ENCODE data around the gene PLCD1.

DNA sequence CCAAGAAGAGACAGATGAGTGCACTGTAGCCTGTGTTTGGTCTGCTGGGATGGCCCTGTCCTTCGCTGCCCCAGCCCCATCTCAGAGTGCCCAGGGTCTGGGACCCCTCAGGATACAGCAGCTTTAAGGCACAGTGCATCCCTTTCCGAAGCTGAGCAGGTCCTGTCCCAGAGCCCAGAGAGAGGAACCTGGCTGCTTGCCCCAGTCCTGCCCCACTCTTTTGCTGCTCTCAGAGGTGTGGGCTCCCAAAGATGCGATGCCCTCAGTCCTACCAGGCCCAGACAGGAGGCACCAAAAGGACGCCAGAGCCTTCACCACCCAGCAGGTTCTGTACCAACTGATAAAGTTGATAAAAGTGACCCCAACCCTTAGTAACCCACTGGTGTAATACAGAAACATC lies 8.2 kb downstream of the PLCD1 start:
- TF ChIP-seq, protein P1, sequence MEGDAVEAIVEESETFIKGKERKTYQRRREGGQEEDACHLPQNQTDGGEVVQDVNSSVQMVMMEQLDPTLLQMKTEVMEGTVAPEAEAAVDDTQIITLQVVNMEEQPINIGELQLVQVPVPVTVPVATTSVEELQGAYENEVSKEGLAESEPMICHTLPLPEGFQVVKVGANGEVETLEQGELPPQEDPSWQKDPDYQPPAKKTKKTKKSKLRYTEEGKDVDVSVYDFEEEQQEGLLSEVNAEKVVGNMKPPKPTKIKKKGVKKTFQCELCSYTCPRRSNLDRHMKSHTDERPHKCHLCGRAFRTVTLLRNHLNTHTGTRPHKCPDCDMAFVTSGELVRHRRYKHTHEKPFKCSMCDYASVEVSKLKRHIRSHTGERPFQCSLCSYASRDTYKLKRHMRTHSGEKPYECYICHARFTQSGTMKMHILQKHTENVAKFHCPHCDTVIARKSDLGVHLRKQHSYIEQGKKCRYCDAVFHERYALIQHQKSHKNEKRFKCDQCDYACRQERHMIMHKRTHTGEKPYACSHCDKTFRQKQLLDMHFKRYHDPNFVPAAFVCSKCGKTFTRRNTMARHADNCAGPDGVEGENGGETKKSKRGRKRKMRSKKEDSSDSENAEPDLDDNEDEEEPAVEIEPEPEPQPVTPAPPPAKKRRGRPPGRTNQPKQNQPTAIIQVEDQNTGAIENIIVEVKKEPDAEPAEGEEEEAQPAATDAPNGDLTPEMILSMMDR (IDR thresholded peaks at IDR 0.05; ENCODE audit: low read depth, low read length) = no peak
- no peak for TF ChIP-seq EZH2phosphoT487 (IDR thresholded peaks at IDR 0.05; ENCODE audit: low read depth)

Measured in OCI-LY3 (cell line).